ENCODE data around the gene RRP15.

DNA sequence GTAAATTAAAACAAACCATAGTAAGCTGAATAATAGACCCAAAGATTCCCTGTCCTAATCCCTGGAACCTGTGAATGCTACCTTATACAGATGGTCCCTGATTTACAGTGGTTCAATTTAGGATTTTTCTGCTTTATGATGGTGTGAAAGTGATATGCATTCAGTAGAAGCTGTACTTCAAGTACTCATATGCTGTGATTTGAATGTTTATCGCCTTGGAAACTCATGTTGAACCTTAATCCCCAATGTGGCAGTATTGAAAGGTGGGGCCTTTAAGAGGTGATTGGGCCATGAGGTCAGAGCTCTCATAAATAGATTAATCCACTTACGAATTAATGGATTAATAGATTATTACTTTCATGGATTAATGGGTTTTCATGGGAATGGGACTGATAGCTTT lies 10.6 kb upstream of the RRP15 start:
- TF ChIP-seq, protein P1, sequence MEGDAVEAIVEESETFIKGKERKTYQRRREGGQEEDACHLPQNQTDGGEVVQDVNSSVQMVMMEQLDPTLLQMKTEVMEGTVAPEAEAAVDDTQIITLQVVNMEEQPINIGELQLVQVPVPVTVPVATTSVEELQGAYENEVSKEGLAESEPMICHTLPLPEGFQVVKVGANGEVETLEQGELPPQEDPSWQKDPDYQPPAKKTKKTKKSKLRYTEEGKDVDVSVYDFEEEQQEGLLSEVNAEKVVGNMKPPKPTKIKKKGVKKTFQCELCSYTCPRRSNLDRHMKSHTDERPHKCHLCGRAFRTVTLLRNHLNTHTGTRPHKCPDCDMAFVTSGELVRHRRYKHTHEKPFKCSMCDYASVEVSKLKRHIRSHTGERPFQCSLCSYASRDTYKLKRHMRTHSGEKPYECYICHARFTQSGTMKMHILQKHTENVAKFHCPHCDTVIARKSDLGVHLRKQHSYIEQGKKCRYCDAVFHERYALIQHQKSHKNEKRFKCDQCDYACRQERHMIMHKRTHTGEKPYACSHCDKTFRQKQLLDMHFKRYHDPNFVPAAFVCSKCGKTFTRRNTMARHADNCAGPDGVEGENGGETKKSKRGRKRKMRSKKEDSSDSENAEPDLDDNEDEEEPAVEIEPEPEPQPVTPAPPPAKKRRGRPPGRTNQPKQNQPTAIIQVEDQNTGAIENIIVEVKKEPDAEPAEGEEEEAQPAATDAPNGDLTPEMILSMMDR (IDR thresholded peaks at IDR 0.05; ENCODE audit: insufficient read depth, low read depth, low read length) = no peak
- no peak for TF ChIP-seq EZH2 (IDR thresholded peaks at IDR 0.05; ENCODE audit: insufficient read depth, low read length)
